GM12875 (cell line): ENCODE results near the gene TMEM168.
"Not testable (repeated sequence)": the region's sequence is repeated elsewhere in the genome, so short reads cannot be mapped to it uniquely, and the experiment has no call there.

ENCODE experiments used
- H3K4me3 ChIP-seq: one replicate; pipeline ENCODE4 v1.5.1; 2011; ENCODE audit warnings: low read depth, low read length, control low read depth
- CTCF ChIP-seq: IDR thresholded peaks from 2 replicates; pipeline ENCODE4 v1.5.1; 2011; ENCODE audit warnings: low read depth, mild to moderate bottlenecking, control low read depth, inconsistent platforms, low read length, moderate library complexity, borderline replicate concordance; ENCODE audit not compliant: insufficient read depth

TMEM168 gene

GRCh38 chr7:112745635-112746034, 44.6 kb downstream of the TMEM168 start:
- TF ChIP-seq CTCF = no peak

GRCh38 chr7:112744818-112745217, 45.4 kb downstream of the TMEM168 start:
- no peak overlapping the region for H3K4me3 ChIP-seq
- no peak for TF ChIP-seq CTCF

More at GRCh38 chr7:112745635-112746034, 44.6 kb downstream of the TMEM168 start:
- H3K4me3 ChIP-seq = no peak overlapping the region

GRCh38 chr7:112743811-112744210, 46.4 kb downstream of the TMEM168 start:
- H3K4me3 ChIP-seq = no peak overlapping the region
- no peak for TF ChIP-seq CTCF

- TF ChIP-seq CTCF = no peak
- no peak overlapping the region for H3K4me3 ChIP-seq
These were observed 49.5 kb downstream of the TMEM168 start for GRCh38 chr7:112740667-112741066.

GRCh38 chr7:112739436-112740180, 50.6 kb downstream of the TMEM168 start:
- TF ChIP-seq CTCF = no peak
- no peak overlapping the region for H3K4me3 ChIP-seq

GRCh38 chr7:112735261-112735660, 54.9 kb downstream of the TMEM168 start:
- H3K4me3 ChIP-seq = no peak overlapping the region
- TF ChIP-seq CTCF = no peak

- H3K4me3 ChIP-seq = not testable (repeated sequence)
These were observed 58.9 kb downstream of the TMEM168 start for GRCh38 chr7:112731324-112731723.
